Activated T-cell treated with anti-CD3 and anti-CD28 coated beads, Interleukin-2, amount 50 U/mL, for 48 hours (primary cell): Measurements from ENCODE around the gene SP1.
"Not testable (repeated sequence)": the region's sequence is repeated elsewhere in the genome, so short reads cannot be mapped to it uniquely, and the experiment has no call there.

Source experiments
- DNase-seq, 2 experiments: peaks; one replicate each; pipeline ENCODE4 v3.0.0-alpha.2; 2020

Gene SP1

GRCh38 chr12:53361638-53362037, 18.3 kb upstream of the SP1 start:
- not testable (repeated sequence) for DNase-seq

- no peak for DNase-seq
Observed at GRCh38 chr12:53365245-53365904, 14.6 kb upstream of the SP1 start.

GRCh38 chr12:53373554-53374133, 6.3 kb upstream of the SP1 start:
- not testable (repeated sequence) for DNase-seq

GRCh38 chr12:53374277-53374676, 5.7 kb upstream of the SP1 start:
- not testable (repeated sequence) for DNase-seq

GRCh38 chr12:53376747-53377146, 3.2 kb upstream of the SP1 start:
- DNase-seq = no peak

- no peak for DNase-seq
Observed at GRCh38 chr12:53378222-53378621, 1.8 kb upstream of the SP1 start.

- DNase-seq = peak in 1 of 2 experiments; percentile 39
Observed at GRCh38 chr12:53378724-53379388, 1.1 kb upstream of the SP1 start.

GRCh38 chr12:53379389-53380103, 430 bp upstream of the SP1 start:
- DNase-seq = peak; percentile 94

GRCh38 chr12:53380794-53381730, 1.1 kb downstream of the SP1 start:
- DNase-seq = no peak

- peak; percentile 41 to 51 for DNase-seq
Observed at GRCh38 chr12:53381731-53382630, 2.0 kb downstream of the SP1 start.

- DNase-seq = no peak
Observed at GRCh38 chr12:53383258-53383657, 3.3 kb downstream of the SP1 start.

GRCh38 chr12:53386381-53386780, 6.4 kb downstream of the SP1 start:
- DNase-seq = not testable (repeated sequence)

GRCh38 chr12:53388932-53389331, 9.0 kb downstream of the SP1 start:
- no peak for DNase-seq

GRCh38 chr12:53389702-53390101, 9.7 kb downstream of the SP1 start:
- no peak for DNase-seq

GRCh38 chr12:53391724-53392123, 11.7 kb downstream of the SP1 start:
- DNase-seq = no peak

GRCh38 chr12:53399896-53400295, 19.9 kb downstream of the SP1 start:
- DNase-seq = no peak

- DNase-seq = not testable (repeated sequence)
Observed at GRCh38 chr12:53402351-53402750, 22.4 kb downstream of the SP1 start.

GRCh38 chr12:53402871-53403270, 22.9 kb downstream of the SP1 start:
- DNase-seq = no peak

GRCh38 chr12:53410951-53411350, 31.0 kb downstream of the SP1 start:
- DNase-seq = no peak

- DNase-seq = no peak
Observed at GRCh38 chr12:53413485-53414204, 33.7 kb downstream of the SP1 start.
